Peyer's patch (tissue), 4 donors: ENCODE measurements around the gene AIDA. TPM values are rescaled to one million over a fixed set of nuclear protein-coding genes. Genes with fewer than 3 reads are reported as not detected.

Experiments used
- DNase-seq, 3 donors: peaks; one replicate each; pipeline ENCODE4 v3.0.0-alpha.2; 2017 to 2019
- H3K27ac ChIP-seq, 4 donors: fragments of 200-600 bp; sonication (generic); one replicate each; pipeline ENCODE4 v1.5.1; 2016 to 2019
- H3K27me3 ChIP-seq, 2 donors: fragments of 200-600 bp; sonication (generic); one replicate each; pipeline ENCODE4 v1.5.1; 2019
- H3K36me3 ChIP-seq, 3 donors: fragments of 200-600 bp; sonication (generic); one replicate each; pipeline ENCODE4 v1.5.1; 2016 to 2019
- H3K4me1 ChIP-seq, 4 donors: fragments of 200-600 bp; sonication (generic); one replicate each; pipeline ENCODE4 v1.5.1; 2016 to 2019
- H3K4me3 ChIP-seq, 4 donors: fragments of 200-600 bp; sonication (generic); 1 replicate in 3 of 4; 2 replicates in 1 of 4; pipeline ENCODE4 v1.5.1; 2016 to 2019; ENCODE audit warnings: mild to moderate bottlenecking in 1 of 4
- H3K9me3 ChIP-seq, 4 donors: fragments of 200-600 bp; sonication (generic); one replicate each; pipeline ENCODE4 v1.5.1; 2016 to 2019; ENCODE audit warnings: mild to moderate bottlenecking in 1 of 4
- CTCF ChIP-seq, 6 experiments: fragments of 450-650 bp in 4 of 6; fragments of 200-600 bp in 2 of 6; sonication (generic) in 1 of 6; IDR thresholded peaks; one replicate each; pipeline ENCODE4 v1.5.1; 2017 to 2019; ENCODE audit warnings: antibody characterized with exemption in 6 of 6, mild to moderate bottlenecking in 3 of 6, moderate library complexity in 1 of 6
- POLR2A ChIP-seq, 2 donors: fragments of 450-650 bp; IDR thresholded peaks; one replicate each; pipeline ENCODE4 v1.5.1; 2017; ENCODE audit warnings: antibody characterized with exemption in 2 of 2, mild to moderate bottlenecking in 2 of 2, moderate library complexity in 2 of 2
- total RNA-seq, 4 donors: library from RNA; depleted of rRNA; stranded (reverse); fragments of >200 nt; gene quantifications; one replicate each; pipeline ENCODE4 v1.1.0, GENCODE V29; 2016

The AIDA gene
- total RNA-seq, 4 donors from 2014 or later = 22.1 to 73.4 (median 25.2) TPM

GRCh38 chr1:222728746-222729145 is 16.5 kb upstream of the AIDA start:
- TF ChIP-seq POLR2A (IDR thresholded peaks at IDR 0.05) (no peak), CTCF (IDR thresholded peaks at IDR 0.05) (no peak)
- no peak for DNase-seq
- H3K9me3 ChIP-seq = no peaks in the 10 kb centered on the region
- H3K4me3 ChIP-seq = no peak overlapping the region
- no peak overlapping the region for H3K27ac ChIP-seq
- H3K36me3 ChIP-seq = peaks cover 0 to 100% (median 0%) of the 10 kb centered on the region in 3 donors
- H3K4me1 ChIP-seq = peaks cover 0 to 3% (median 0%) of the 10 kb centered on the region in 4 donors
- H3K27me3 ChIP-seq = no peaks in the 10 kb centered on the region

- Histone ChIP-seq H3K9me3 (no peaks in the 10 kb centered on the region), H3K27me3 (no peaks in the 10 kb centered on the region), H3K4me1 (peaks cover 0 to 11% (median 0%) of the 10 kb centered on the region in 4 donors), H3K36me3 (peaks cover 0 to 63% (median 0%) of the 10 kb centered on the region in 3 donors), H3K27ac (no peak overlapping the region), H3K4me3 (no peak overlapping the region)
- no peak for TF ChIP-seq CTCF (IDR thresholded peaks at IDR 0.05)
- TF ChIP-seq POLR2A (IDR thresholded peaks at IDR 0.05) = no peak
- DNase-seq = no peak
Measured at GRCh38 chr1:222716393-222716792, 4.1 kb upstream of the AIDA start.

- TF ChIP-seq CTCF (IDR thresholded peaks at IDR 0.05) (peak in 1 of 6 experiments; percentile 1), POLR2A (IDR thresholded peaks at IDR 0.05) (peak; percentile 32 to 50)
Measured at GRCh38 chr1:222713091-222713961, 1.0 kb upstream of the AIDA start.

GRCh38 chr1:222711319-222712252 is 705 bp downstream of the AIDA start:
- Histone ChIP-seq H3K4me1 (peaks cover 0 to 18% (median 5%) of the 10 kb centered on the region in 4 donors), H3K9me3 (no peaks in the 10 kb centered on the region), H3K27me3 (no peaks in the 10 kb centered on the region), H3K36me3 (peaks cover 0 to 17% (median 0%) of the 10 kb centered on the region in 3 donors), H3K4me3 (peak overlapping the region; percentile 58 to 94 (median 80)), H3K27ac (peak overlapping the region; percentile 87 to 98 (median 96))
- TF ChIP-seq CTCF (IDR thresholded peaks at IDR 0.05) (no peak), POLR2A (IDR thresholded peaks at IDR 0.05) (no peak)
- DNase-seq = peak; percentile 73 to 78 (median 76)

More at GRCh38 chr1:222713091-222713961, 1.0 kb upstream of the AIDA start:
- Histone ChIP-seq H3K27ac (peak overlapping the region; percentile 87 to 98 (median 96)), H3K9me3 (no peaks in the 10 kb centered on the region), H3K27me3 (no peaks in the 10 kb centered on the region), H3K4me1 (peaks cover 0 to 18% (median 5%) of the 10 kb centered on the region in 4 donors), H3K4me3 (peak overlapping the region; percentile 58 to 94 (median 80)), H3K36me3 (peaks cover 0 to 34% (median 0%) of the 10 kb centered on the region in 3 donors)
- DNase-seq = peak; percentile 92 to 98 (median 97)

- Histone ChIP-seq H3K27ac (no peak overlapping the region), H3K27me3 (no peaks in the 10 kb centered on the region), H3K4me3 (no peak overlapping the region), H3K4me1 (peaks cover 0 to 15% (median 5%) of the 10 kb centered on the region in 4 donors), H3K9me3 (no peaks in the 10 kb centered on the region), H3K36me3 (no peaks in the 10 kb centered on the region)
- no peak for DNase-seq
- TF ChIP-seq CTCF (IDR thresholded peaks at IDR 0.05) (no peak), POLR2A (IDR thresholded peaks at IDR 0.05) (no peak)
Measured at GRCh38 chr1:222709700-222710153, 2.6 kb downstream of the AIDA start.
